ENCODE measurements around the gene SNED1.

DNA sequence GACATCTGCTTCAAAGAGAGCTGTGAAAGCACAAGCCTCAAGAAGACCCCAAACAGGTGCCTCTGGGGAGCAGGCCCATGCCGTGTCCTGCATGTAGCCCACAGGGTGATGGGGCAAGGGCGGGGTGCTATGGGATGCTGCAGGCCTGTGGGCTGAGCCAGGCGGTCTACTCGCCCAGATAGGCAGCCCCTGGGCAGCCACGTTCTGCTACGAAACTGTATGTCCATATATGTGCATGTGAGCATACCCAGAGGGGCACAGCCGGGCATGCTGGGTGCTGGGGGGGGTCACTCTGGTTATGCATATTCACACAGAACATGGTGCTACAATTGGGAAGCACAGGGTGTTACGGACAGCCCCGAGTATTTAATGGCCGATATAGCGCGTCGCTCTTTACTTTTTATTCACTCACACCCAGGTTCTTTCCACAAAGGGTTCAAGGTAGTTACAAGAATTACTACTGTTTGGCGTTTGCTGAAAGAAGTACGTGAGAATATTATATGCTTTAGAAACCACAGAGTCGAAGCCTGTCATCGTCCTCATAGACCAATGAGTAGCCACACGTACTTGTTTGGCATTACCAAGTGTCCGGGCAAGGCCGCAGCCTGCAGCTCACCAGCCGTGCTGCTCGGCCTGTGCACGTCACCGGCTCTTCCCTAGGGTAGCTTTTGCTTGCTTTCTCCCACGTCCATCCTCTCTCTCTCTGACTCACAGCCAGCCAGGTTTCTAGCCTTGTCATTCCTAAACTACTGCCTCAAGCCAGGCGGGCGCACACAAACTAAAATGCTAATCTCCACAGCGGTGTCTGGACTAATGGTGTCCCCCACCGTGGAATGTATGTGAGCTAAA lies 89.2 kb downstream of the SNED1 start:
- no peak for TF ChIP-seq CHD2 (IDR thresholded peaks at IDR 0.05; ENCODE audit: low read length, partially characterized antibody)
- no peak for TF ChIP-seq FOSB (CRISPR knock-in tag; IDR thresholded peaks at IDR 0.05)
- TF ChIP-seq, protein P1, sequence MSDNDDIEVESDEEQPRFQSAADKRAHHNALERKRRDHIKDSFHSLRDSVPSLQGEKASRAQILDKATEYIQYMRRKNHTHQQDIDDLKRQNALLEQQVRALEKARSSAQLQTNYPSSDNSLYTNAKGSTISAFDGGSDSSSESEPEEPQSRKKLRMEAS (IDR thresholded peaks at IDR 0.05), result no peak
- TF ChIP-seq CTCF (IDR thresholded peaks at IDR 0.05), result no peak
- TF ChIP-seq POLR2A (IDR thresholded peaks at IDR 0.05; ENCODE audit: low read length), result no peak
- TF ChIP-seq SMC3 (IDR thresholded peaks at IDR 0.05), result no peak
- TF ChIP-seq ZNF302 (CRISPR knock-in tag; IDR thresholded peaks at IDR 0.05), result no peak
- TF ChIP-seq JUN (IDR thresholded peaks at IDR 0.05), result no peak
- no peak for TF ChIP-seq RFX5 (IDR thresholded peaks at IDR 0.05)
- no peak for TF ChIP-seq USF2 (IDR thresholded peaks at IDR 0.05)
